SK-N-SH treated with all-trans-retinoic acid at 6 μM for 48 hours (cell line): ENCODE data around the gene INPP5J.

Source experiments
- ARNTL ChIP-seq: fragments of 450-650 bp; formaldehyde crosslinking; IDR thresholded peaks from 2 replicates; pipeline ENCODE4 v1.5.0; 2020; ENCODE audit warnings: low read depth, mild to moderate bottlenecking, moderate library complexity, borderline replicate concordance
- BACH2 ChIP-seq: fragments of 250-450 bp; sonication (Bioruptor Pico); IDR thresholded peaks from 2 replicates; pipeline ENCODE4 v1.9.0; 2021; ENCODE audit warnings: mild to moderate bottlenecking, borderline replicate concordance
- TOX ChIP-seq: fragments of 250-450 bp; sonication (Bioruptor Pico); IDR thresholded peaks from 2 replicates; pipeline ENCODE4 v1.8.0; 2021; ENCODE audit warnings: mild to moderate bottlenecking, moderate library complexity, borderline replicate concordance
- ZFP3 ChIP-seq: fragments of 250-450 bp; sonication (Bioruptor Pico); IDR thresholded peaks from 2 replicates; pipeline ENCODE4 v1.5.0; 2020; ENCODE audit warnings: mild to moderate bottlenecking, moderate library complexity
- ZFP30 ChIP-seq: fragments of 450-650 bp; formaldehyde crosslinking; IDR thresholded peaks from 2 replicates; pipeline ENCODE4 v1.5.0; 2022; ENCODE audit warnings: mild to moderate bottlenecking, moderate library complexity
- ZNF70 ChIP-seq: fragments of 450-650 bp; formaldehyde crosslinking; IDR thresholded peaks from 2 replicates; pipeline ENCODE4 v1.5.0; 2020; ENCODE audit warnings: mild to moderate bottlenecking, moderate library complexity
- ZNF8 ChIP-seq: fragments of 450-650 bp; formaldehyde crosslinking; IDR thresholded peaks from 2 replicates; pipeline ENCODE4 v1.5.0; 2020; ENCODE audit warnings: mild to moderate bottlenecking, moderate library complexity
- TF ChIP-seq, protein P1 (sequence below): fragments of 250-450 bp; sonication (Bioruptor Pico); IDR thresholded peaks from 2 replicates; pipeline ENCODE4 v1.8.0; 2020; ENCODE audit warnings: mild to moderate bottlenecking, moderate library complexity, borderline replicate concordance
- TF ChIP-seq, protein P2 (sequence below): fragments of 250-450 bp; sonication (Bioruptor Pico); IDR thresholded peaks from 2 replicates; pipeline ENCODE4 v1.5.1; 2020; ENCODE audit warnings: low read depth, mild to moderate bottlenecking, moderate library complexity

DNA sequence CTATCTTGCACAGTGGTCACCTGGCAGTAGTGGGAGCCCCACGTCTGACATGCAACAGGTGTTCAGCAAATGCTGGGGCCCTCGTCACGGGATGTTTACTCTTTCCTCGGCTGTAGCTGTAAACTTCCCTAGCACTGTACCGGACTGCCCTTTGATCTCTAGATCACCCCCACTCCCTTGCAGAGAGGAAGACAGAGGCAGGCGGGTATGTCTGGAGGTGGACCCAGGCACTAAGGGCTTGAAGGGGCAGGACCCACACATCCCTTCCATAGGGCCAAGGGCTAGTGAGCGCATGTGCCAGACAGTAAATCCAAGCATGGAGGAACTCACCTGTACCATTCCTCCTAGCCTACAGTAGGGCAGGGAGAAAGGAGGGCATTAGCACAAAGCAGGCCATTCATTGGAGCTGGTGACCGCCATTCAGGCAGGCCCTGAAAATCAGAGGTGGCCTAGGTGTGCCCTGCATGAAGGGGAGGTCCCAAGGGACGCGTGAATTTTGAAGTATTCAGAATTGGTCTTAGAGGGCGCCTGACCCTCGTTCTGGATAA lies 43.6 kb upstream of the INPP5J start:
- no peak for TF ChIP-seq BACH2
- TF ChIP-seq, protein P1, sequence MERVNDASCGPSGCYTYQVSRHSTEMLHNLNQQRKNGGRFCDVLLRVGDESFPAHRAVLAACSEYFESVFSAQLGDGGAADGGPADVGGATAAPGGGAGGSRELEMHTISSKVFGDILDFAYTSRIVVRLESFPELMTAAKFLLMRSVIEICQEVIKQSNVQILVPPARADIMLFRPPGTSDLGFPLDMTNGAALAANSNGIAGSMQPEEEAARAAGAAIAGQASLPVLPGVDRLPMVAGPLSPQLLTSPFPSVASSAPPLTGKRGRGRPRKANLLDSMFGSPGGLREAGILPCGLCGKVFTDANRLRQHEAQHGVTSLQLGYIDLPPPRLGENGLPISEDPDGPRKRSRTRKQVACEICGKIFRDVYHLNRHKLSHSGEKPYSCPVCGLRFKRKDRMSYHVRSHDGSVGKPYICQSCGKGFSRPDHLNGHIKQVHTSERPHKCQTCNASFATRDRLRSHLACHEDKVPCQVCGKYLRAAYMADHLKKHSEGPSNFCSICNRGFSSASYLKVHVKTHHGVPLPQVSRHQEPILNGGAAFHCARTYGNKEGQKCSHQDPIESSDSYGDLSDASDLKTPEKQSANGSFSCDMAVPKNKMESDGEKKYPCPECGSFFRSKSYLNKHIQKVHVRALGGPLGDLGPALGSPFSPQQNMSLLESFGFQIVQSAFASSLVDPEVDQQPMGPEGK, result no peak
- TF ChIP-seq TOX (CRISPR knock-in tag), result no peak
- TF ChIP-seq ZNF8 (CRISPR knock-in tag), result no peak
- TF ChIP-seq, protein P2, sequence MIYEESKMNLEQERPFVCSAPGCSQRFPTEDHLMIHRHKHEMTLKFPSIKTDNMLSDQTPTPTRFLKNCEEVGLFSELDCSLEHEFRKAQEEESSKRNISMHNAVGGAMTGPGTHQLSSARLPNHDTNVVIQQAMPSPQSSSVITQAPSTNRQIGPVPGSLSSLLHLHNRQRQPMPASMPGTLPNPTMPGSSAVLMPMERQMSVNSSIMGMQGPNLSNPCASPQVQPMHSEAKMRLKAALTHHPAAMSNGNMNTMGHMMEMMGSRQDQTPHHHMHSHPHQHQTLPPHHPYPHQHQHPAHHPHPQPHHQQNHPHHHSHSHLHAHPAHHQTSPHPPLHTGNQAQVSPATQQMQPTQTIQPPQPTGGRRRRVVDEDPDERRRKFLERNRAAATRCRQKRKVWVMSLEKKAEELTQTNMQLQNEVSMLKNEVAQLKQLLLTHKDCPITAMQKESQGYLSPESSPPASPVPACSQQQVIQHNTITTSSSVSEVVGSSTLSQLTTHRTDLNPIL, result no peak
- TF ChIP-seq ZFP3 (CRISPR knock-in tag), result no peak
- TF ChIP-seq ZFP30 (CRISPR knock-in tag), result no peak
- TF ChIP-seq ARNTL (CRISPR knock-in tag), result no peak
- no peak for TF ChIP-seq ZNF70 (CRISPR knock-in tag)
